Nephron (organoid): Measurements from ENCODE around the gene ASH1L.

Experiments used
- H3K27ac Mint-ChIP-seq, 3 experiments: 2 replicates each; pipeline ENCODE4 v1.8.0; 2020; ENCODE audit warnings: mixed read lengths in 3 of 3, mild to moderate bottlenecking in 2 of 3, moderate library complexity in 1 of 3
- H3K27me3 Mint-ChIP-seq: 2 replicates; pipeline ENCODE4 v1.8.0; 2021; ENCODE audit warnings: low read depth, mild to moderate bottlenecking, moderate library complexity, mixed read lengths
- H3K36me3 Mint-ChIP-seq: 2 replicates; pipeline ENCODE4 v1.8.0; 2020; ENCODE audit warnings: low read depth, mixed read lengths
- H3K4me1 Mint-ChIP-seq: 2 replicates; pipeline ENCODE4 v1.8.0; 2020; ENCODE audit warnings: mixed read lengths
- H3K4me3 Mint-ChIP-seq, 3 experiments: 2 replicates each; pipeline ENCODE4 v1.8.0; 2020; ENCODE audit warnings: mild to moderate bottlenecking in 3 of 3, mixed read lengths in 3 of 3, moderate library complexity in 2 of 3
- H3K9me3 Mint-ChIP-seq: 2 replicates; pipeline ENCODE4 v1.8.0; 2020; ENCODE audit warnings: mixed read lengths
- CTCF ChIP-seq, 3 experiments: fragments of 200-600 bp; sonication (generic); IDR thresholded peaks; one replicate each; pipeline ENCODE4 v1.5.0; 2021; ENCODE audit warnings: antibody characterized with exemption in 3 of 3; ENCODE audit not compliant: unreplicated experiment in 3 of 3

ASH1L gene

GRCh38 chr1:155529109-155529508 lies 33.5 kb downstream of the ASH1L start:
- Mint-ChIP-seq H3K27me3 (no peaks in the 10 kb centered on the region), H3K4me1 (peaks cover 6% of the 10 kb centered on the region), H3K4me3 (no peak overlapping the region), H3K9me3 (no peaks in the 10 kb centered on the region), H3K36me3 (peaks cover 15% of the 10 kb centered on the region), H3K27ac (peak overlapping the region in 1 of 3 experiments; percentile 1)
- TF ChIP-seq CTCF (IDR thresholded peaks at IDR 0.05; ENCODE audit: unreplicated experiment in 3 of 3) = no peak

- no peak overlapping the region for H3K27ac Mint-ChIP-seq
- peaks cover 5% of the 10 kb centered on the region for H3K36me3 Mint-ChIP-seq
- H3K4me3 Mint-ChIP-seq = no peak overlapping the region
- TF ChIP-seq CTCF (IDR thresholded peaks at IDR 0.05; ENCODE audit: unreplicated experiment in 3 of 3) = no peak
- H3K9me3 Mint-ChIP-seq = no peaks in the 10 kb centered on the region
- H3K27me3 Mint-ChIP-seq = no peaks in the 10 kb centered on the region
- peaks cover 6% of the 10 kb centered on the region for H3K4me1 Mint-ChIP-seq
These were observed 34.9 kb downstream of the ASH1L start for GRCh38 chr1:155527677-155528076.

GRCh38 chr1:155526356-155526755 lies 36.2 kb downstream of the ASH1L start:
- Mint-ChIP-seq H3K27me3 (no peaks in the 10 kb centered on the region), H3K27ac (no peak overlapping the region), H3K9me3 (no peaks in the 10 kb centered on the region), H3K4me3 (no peak overlapping the region), H3K36me3 (peaks cover 5% of the 10 kb centered on the region), H3K4me1 (no peaks in the 10 kb centered on the region)
- no peak for TF ChIP-seq CTCF (IDR thresholded peaks at IDR 0.05; ENCODE audit: unreplicated experiment in 3 of 3)

GRCh38 chr1:155522069-155522468 lies 40.5 kb downstream of the ASH1L start:
- Mint-ChIP-seq H3K4me3 (no peak overlapping the region), H3K27me3 (no peaks in the 10 kb centered on the region), H3K36me3 (peaks cover 29% of the 10 kb centered on the region), H3K9me3 (no peaks in the 10 kb centered on the region), H3K4me1 (no peaks in the 10 kb centered on the region), H3K27ac (peak overlapping the region in 1 of 3 experiments; percentile 25)
- no peak for TF ChIP-seq CTCF (IDR thresholded peaks at IDR 0.05; ENCODE audit: unreplicated experiment in 3 of 3)

GRCh38 chr1:155518484-155518883 lies 44.1 kb downstream of the ASH1L start:
- no peaks in the 10 kb centered on the region for H3K27me3 Mint-ChIP-seq

More at GRCh38 chr1:155518484-155518883, 44.1 kb downstream of the ASH1L start:
- peaks cover 38% of the 10 kb centered on the region for H3K36me3 Mint-ChIP-seq
- TF ChIP-seq CTCF (IDR thresholded peaks at IDR 0.05; ENCODE audit: unreplicated experiment in 3 of 3) = no peak
- no peaks in the 10 kb centered on the region for H3K4me1 Mint-ChIP-seq
- no peak overlapping the region for H3K27ac Mint-ChIP-seq
- no peak overlapping the region for H3K4me3 Mint-ChIP-seq
- no peaks in the 10 kb centered on the region for H3K9me3 Mint-ChIP-seq
